IPS-15b (cell line): ENCODE results near the gene FAM227B.

ENCODE experiments used
- H3K27me3 ChIP-seq: one replicate; pipeline ENCODE4 v1.6.1; 2013; ENCODE audit warnings: low read length; ENCODE audit not compliant: control insufficient read depth, insufficient read depth
- H3K36me3 ChIP-seq: one replicate; pipeline ENCODE4 v1.6.1; 2013; ENCODE audit warnings: low read length; ENCODE audit not compliant: control insufficient read depth, insufficient read depth
- H3K4me1 ChIP-seq: one replicate; pipeline ENCODE4 v1.6.1; 2013; ENCODE audit warnings: mild to moderate bottlenecking, low read length; ENCODE audit not compliant: control insufficient read depth, insufficient read depth
- H3K4me3 ChIP-seq: one replicate; pipeline ENCODE4 v1.5.1; 2013; ENCODE audit warnings: low read depth, low read length
- H3K9ac ChIP-seq: one replicate; pipeline ENCODE4 v1.6.1; 2013; ENCODE audit warnings: low read depth, mild to moderate bottlenecking, low read length
- H3K9me3 ChIP-seq: one replicate; pipeline ENCODE4 v1.6.1; 2013; ENCODE audit warnings: mild to moderate bottlenecking, low read length; ENCODE audit not compliant: control insufficient read depth, insufficient read depth

The FAM227B gene

GRCh38 chr15:49462232-49462844, 158.3 kb downstream of the FAM227B start:
- H3K27me3 ChIP-seq = no peaks in the 10 kb centered on the region
- no peaks in the 10 kb centered on the region for H3K36me3 ChIP-seq
- no peaks in the 10 kb centered on the region for H3K4me1 ChIP-seq
- H3K9me3 ChIP-seq = no peaks in the 10 kb centered on the region
- no peak overlapping the region for H3K4me3 ChIP-seq
- no peak overlapping the region for H3K9ac ChIP-seq

GRCh38 chr15:49460411-49460941, 160.1 kb downstream of the FAM227B start:
- H3K27me3 ChIP-seq = no peaks in the 10 kb centered on the region
- H3K4me3 ChIP-seq = no peak overlapping the region
- no peak overlapping the region for H3K9ac ChIP-seq
- no peaks in the 10 kb centered on the region for H3K9me3 ChIP-seq
- H3K4me1 ChIP-seq = no peaks in the 10 kb centered on the region
- H3K36me3 ChIP-seq = no peaks in the 10 kb centered on the region

- H3K27me3 ChIP-seq = no peaks in the 10 kb centered on the region
- no peaks in the 10 kb centered on the region for H3K4me1 ChIP-seq
- H3K4me3 ChIP-seq = no peak overlapping the region
- H3K9me3 ChIP-seq = no peaks in the 10 kb centered on the region
- H3K36me3 ChIP-seq = no peaks in the 10 kb centered on the region
- H3K9ac ChIP-seq = no peak overlapping the region
Measured at GRCh38 chr15:49458145-49458544, 162.5 kb downstream of the FAM227B start.

- H3K4me3 ChIP-seq = no peak overlapping the region
- H3K9ac ChIP-seq = no peak overlapping the region
- H3K36me3 ChIP-seq = no peaks in the 10 kb centered on the region
- H3K27me3 ChIP-seq = no peaks in the 10 kb centered on the region
- no peaks in the 10 kb centered on the region for H3K4me1 ChIP-seq
- H3K9me3 ChIP-seq = no peaks in the 10 kb centered on the region
Measured at GRCh38 chr15:49456166-49456565, 164.5 kb downstream of the FAM227B start.

GRCh38 chr15:49452595-49452994, 168.0 kb downstream of the FAM227B start:
- Histone ChIP-seq H3K4me1 (no peaks in the 10 kb centered on the region), H3K9ac (no peak overlapping the region), H3K27me3 (no peaks in the 10 kb centered on the region), H3K4me3 (no peak overlapping the region), H3K36me3 (no peaks in the 10 kb centered on the region), H3K9me3 (no peaks in the 10 kb centered on the region)

GRCh38 chr15:49441816-49442215, 178.8 kb downstream of the FAM227B start:
- no peak overlapping the region for H3K9ac ChIP-seq
- H3K4me1 ChIP-seq = peaks cover 5% of the 10 kb centered on the region
- no peaks in the 10 kb centered on the region for H3K9me3 ChIP-seq
- H3K4me3 ChIP-seq = no peak overlapping the region
- no peaks in the 10 kb centered on the region for H3K27me3 ChIP-seq
- no peaks in the 10 kb centered on the region for H3K36me3 ChIP-seq

- Histone ChIP-seq H3K27me3 (no peaks in the 10 kb centered on the region), H3K9ac (no peak overlapping the region), H3K9me3 (no peaks in the 10 kb centered on the region), H3K4me1 (peaks cover 5% of the 10 kb centered on the region), H3K4me3 (no peak overlapping the region), H3K36me3 (no peaks in the 10 kb centered on the region)
Measured at GRCh38 chr15:49441356-49441755, 179.3 kb downstream of the FAM227B start.

GRCh38 chr15:49439678-49440395, 180.8 kb downstream of the FAM227B start:
- H3K9ac ChIP-seq = no peak overlapping the region
- H3K36me3 ChIP-seq = no peaks in the 10 kb centered on the region
- no peaks in the 10 kb centered on the region for H3K27me3 ChIP-seq
- H3K4me1 ChIP-seq = peaks cover 5% of the 10 kb centered on the region
- no peak overlapping the region for H3K4me3 ChIP-seq
- H3K9me3 ChIP-seq = no peaks in the 10 kb centered on the region

- Histone ChIP-seq H3K4me3 (no peak overlapping the region), H3K9me3 (no peaks in the 10 kb centered on the region), H3K27me3 (no peaks in the 10 kb centered on the region), H3K36me3 (no peaks in the 10 kb centered on the region), H3K9ac (no peak overlapping the region), H3K4me1 (peaks cover 5% of the 10 kb centered on the region)
Measured at GRCh38 chr15:49438962-49439631, 181.5 kb downstream of the FAM227B start.

GRCh38 chr15:49436751-49437150, 183.9 kb downstream of the FAM227B start:
- Histone ChIP-seq H3K9ac (no peak overlapping the region), H3K4me3 (no peak overlapping the region), H3K36me3 (no peaks in the 10 kb centered on the region)

GRCh38 chr15:49435174-49435573, 185.4 kb downstream of the FAM227B start:
- Histone ChIP-seq H3K4me1 (peaks cover 3% of the 10 kb centered on the region), H3K36me3 (no peaks in the 10 kb centered on the region), H3K27me3 (no peaks in the 10 kb centered on the region)

More at GRCh38 chr15:49436751-49437150, 183.9 kb downstream of the FAM227B start:
- Histone ChIP-seq H3K27me3 (no peaks in the 10 kb centered on the region), H3K9me3 (no peaks in the 10 kb centered on the region), H3K4me1 (peaks cover 3% of the 10 kb centered on the region)

More at GRCh38 chr15:49435174-49435573, 185.4 kb downstream of the FAM227B start:
- H3K9me3 ChIP-seq = no peaks in the 10 kb centered on the region
- no peak overlapping the region for H3K4me3 ChIP-seq
- H3K9ac ChIP-seq = no peak overlapping the region
